Activated naive CD8-positive, alpha-beta T cell treated with anti-CD3 and anti-CD28 coated beads for 36 hours (primary cell): ENCODE measurements around the gene THY1. TPM values are rescaled to one million over a fixed set of nuclear protein-coding genes. Genes with fewer than 3 reads are reported as not detected.

Experiments used
- DNase-seq: peaks from one replicate; pipeline ENCODE4 v3.0.0; 2021
- H3K27ac Mint-ChIP-seq: one replicate; pipeline ENCODE4 v1.8.0; 2022; ENCODE audit warnings: mild to moderate bottlenecking, moderate library complexity, mixed read lengths
- H3K27me3 Mint-ChIP-seq: one replicate; pipeline ENCODE4 v1.8.0; 2022; ENCODE audit warnings: mild to moderate bottlenecking, mixed read lengths
- H3K36me3 Mint-ChIP-seq: one replicate; pipeline ENCODE4 v1.8.0; 2021; ENCODE audit warnings: mild to moderate bottlenecking, mixed read lengths
- H3K4me1 Mint-ChIP-seq: one replicate; pipeline ENCODE4 v1.8.0; 2021; ENCODE audit warnings: mixed read lengths
- H3K4me3 Mint-ChIP-seq: one replicate; pipeline ENCODE4 v1.8.0; 2022; ENCODE audit warnings: mild to moderate bottlenecking, moderate library complexity, mixed read lengths
- H3K9me3 Mint-ChIP-seq: one replicate; pipeline ENCODE4 v1.8.0; 2022; ENCODE audit warnings: mixed read lengths
- total RNA-seq, 2 experiments: library from RNA; stranded (reverse); gene quantifications; one replicate each; pipeline ENCODE4 v1.2.3, GENCODE V29; 2021

Gene THY1
- total RNA-seq, 2 experiments from 2014 or later = 0.30 TPM; not detected in 1

- H3K9me3 Mint-ChIP-seq = no peaks in the 10 kb centered on the region
- H3K4me1 Mint-ChIP-seq = peaks cover 5% of the 10 kb centered on the region
- H3K27me3 Mint-ChIP-seq = no peaks in the 10 kb centered on the region
- H3K36me3 Mint-ChIP-seq = no peaks in the 10 kb centered on the region
- H3K27ac Mint-ChIP-seq = no peak overlapping the region
- no peak for DNase-seq
- H3K4me3 Mint-ChIP-seq = no peak overlapping the region
These were observed 47.4 kb downstream of the THY1 start for GRCh38 chr11:119375337-119376196.

- Mint-ChIP-seq H3K4me1 (peaks cover 5% of the 10 kb centered on the region), H3K9me3 (no peaks in the 10 kb centered on the region)
These were observed 48.2 kb downstream of the THY1 start for GRCh38 chr11:119374632-119375336.

GRCh38 chr11:119373921-119374631 lies 48.9 kb downstream of the THY1 start:
- Mint-ChIP-seq H3K9me3 (no peaks in the 10 kb centered on the region), H3K27me3 (peaks cover 10% of the 10 kb centered on the region), H3K4me3 (no peak overlapping the region), H3K27ac (no peak overlapping the region), H3K4me1 (peaks cover 5% of the 10 kb centered on the region), H3K36me3 (no peaks in the 10 kb centered on the region)
- peak; percentile 32 for DNase-seq

More at GRCh38 chr11:119374632-119375336, 48.2 kb downstream of the THY1 start:
- Mint-ChIP-seq H3K36me3 (no peaks in the 10 kb centered on the region), H3K27me3 (peaks cover 5% of the 10 kb centered on the region), H3K4me3 (no peak overlapping the region), H3K27ac (no peak overlapping the region)
- no peak for DNase-seq

- peaks cover 16% of the 10 kb centered on the region for H3K27me3 Mint-ChIP-seq
- no peak overlapping the region for H3K4me3 Mint-ChIP-seq
- DNase-seq = no peak
- H3K4me1 Mint-ChIP-seq = peaks cover 5% of the 10 kb centered on the region
- no peak overlapping the region for H3K27ac Mint-ChIP-seq
- no peaks in the 10 kb centered on the region for H3K36me3 Mint-ChIP-seq
- no peaks in the 10 kb centered on the region for H3K9me3 Mint-ChIP-seq
These were observed 49.7 kb downstream of the THY1 start for GRCh38 chr11:119373059-119373920.

GRCh38 chr11:119372260-119373058 lies 50.5 kb downstream of the THY1 start:
- Mint-ChIP-seq H3K36me3 (no peaks in the 10 kb centered on the region), H3K4me3 (no peak overlapping the region), H3K27ac (no peak overlapping the region), H3K4me1 (peaks cover 5% of the 10 kb centered on the region), H3K27me3 (peaks cover 22% of the 10 kb centered on the region), H3K9me3 (no peaks in the 10 kb centered on the region)
- no peak for DNase-seq

- Mint-ChIP-seq H3K4me3 (no peak overlapping the region), H3K27me3 (peaks cover 29% of the 10 kb centered on the region), H3K9me3 (no peaks in the 10 kb centered on the region), H3K27ac (no peak overlapping the region), H3K36me3 (no peaks in the 10 kb centered on the region), H3K4me1 (peaks cover 5% of the 10 kb centered on the region)
- DNase-seq = no peak
These were observed 51.2 kb downstream of the THY1 start for GRCh38 chr11:119371778-119372182.

GRCh38 chr11:119371067-119371601 lies 51.8 kb downstream of the THY1 start:
- H3K36me3 Mint-ChIP-seq = no peaks in the 10 kb centered on the region
- H3K4me3 Mint-ChIP-seq = no peak overlapping the region
- H3K9me3 Mint-ChIP-seq = no peaks in the 10 kb centered on the region
- H3K4me1 Mint-ChIP-seq = peaks cover 5% of the 10 kb centered on the region
- peaks cover 35% of the 10 kb centered on the region for H3K27me3 Mint-ChIP-seq
- DNase-seq = no peak
- no peak overlapping the region for H3K27ac Mint-ChIP-seq

GRCh38 chr11:119370486-119371046 lies 52.4 kb downstream of the THY1 start:
- H3K4me1 Mint-ChIP-seq = peaks cover 5% of the 10 kb centered on the region
- H3K27me3 Mint-ChIP-seq = peaks cover 41% of the 10 kb centered on the region
- H3K9me3 Mint-ChIP-seq = no peaks in the 10 kb centered on the region
- no peak overlapping the region for H3K27ac Mint-ChIP-seq
- H3K4me3 Mint-ChIP-seq = no peak overlapping the region
- DNase-seq = no peak
- H3K36me3 Mint-ChIP-seq = no peaks in the 10 kb centered on the region

- no peaks in the 10 kb centered on the region for H3K36me3 Mint-ChIP-seq
- no peak overlapping the region for H3K4me3 Mint-ChIP-seq
- no peak overlapping the region for H3K27ac Mint-ChIP-seq
- peaks cover 10% of the 10 kb centered on the region for H3K4me1 Mint-ChIP-seq
- no peak for DNase-seq
- H3K9me3 Mint-ChIP-seq = no peaks in the 10 kb centered on the region
- H3K27me3 Mint-ChIP-seq = peaks cover 53% of the 10 kb centered on the region
These were observed 53.6 kb downstream of the THY1 start for GRCh38 chr11:119369132-119369925.

- Mint-ChIP-seq H3K27me3 (peaks cover 56% of the 10 kb centered on the region), H3K36me3 (no peaks in the 10 kb centered on the region), H3K4me3 (no peak overlapping the region), H3K27ac (no peak overlapping the region), H3K4me1 (peaks cover 5% of the 10 kb centered on the region), H3K9me3 (no peaks in the 10 kb centered on the region)
- DNase-seq = no peak
These were observed 54.6 kb downstream of the THY1 start for GRCh38 chr11:119368121-119369034.

- H3K4me1 Mint-ChIP-seq = peaks cover 5% of the 10 kb centered on the region
- peaks cover 63% of the 10 kb centered on the region for H3K27me3 Mint-ChIP-seq
- H3K36me3 Mint-ChIP-seq = no peaks in the 10 kb centered on the region
These were observed 55.3 kb downstream of the THY1 start for GRCh38 chr11:119367661-119368120.

More at GRCh38 chr11:119367661-119368120, 55.3 kb downstream of the THY1 start:
- no peak for DNase-seq
- Mint-ChIP-seq H3K9me3 (no peaks in the 10 kb centered on the region), H3K4me3 (no peak overlapping the region), H3K27ac (no peak overlapping the region)
